ACHN (cell line): ENCODE results near the gene MLN.

ENCODE experiments used
- DNase-seq: peaks from one replicate; pipeline ENCODE4 v3.0.0-alpha.2; 2015
- in situ Hi-C: cut with HindIII; loops from 2 replicates; pipeline ENCODE4 v1.10.0; 2017; ENCODE audit warnings: low sequenced_read_pairs, low pct_ligation_motif_present, low pct_unique_long_range_greater_than_20kb

Gene MLN

DNA sequence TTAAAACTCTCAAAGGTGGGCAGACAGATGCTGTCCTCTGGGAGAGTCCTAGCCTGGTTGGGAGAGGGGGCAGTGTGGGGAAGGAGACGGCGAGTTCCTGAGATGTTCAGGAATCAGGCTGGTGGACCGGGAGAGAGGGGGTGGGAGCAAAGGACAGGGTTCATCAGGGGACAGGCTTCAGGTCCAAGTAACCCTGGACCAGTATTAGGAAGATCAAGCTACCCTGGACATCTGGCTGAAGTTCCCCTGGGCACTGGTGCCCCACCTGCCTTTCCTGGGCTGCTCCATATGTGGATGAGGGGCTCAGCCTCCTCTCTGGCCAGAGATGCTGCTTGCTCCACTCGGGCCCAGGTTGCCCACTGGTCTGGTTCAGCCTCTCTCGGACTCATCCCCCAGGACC lies 56.0 kb downstream of the MLN start:
- in situ Hi-C loops = no loop called here
- DNase-seq = no peak

DNA sequence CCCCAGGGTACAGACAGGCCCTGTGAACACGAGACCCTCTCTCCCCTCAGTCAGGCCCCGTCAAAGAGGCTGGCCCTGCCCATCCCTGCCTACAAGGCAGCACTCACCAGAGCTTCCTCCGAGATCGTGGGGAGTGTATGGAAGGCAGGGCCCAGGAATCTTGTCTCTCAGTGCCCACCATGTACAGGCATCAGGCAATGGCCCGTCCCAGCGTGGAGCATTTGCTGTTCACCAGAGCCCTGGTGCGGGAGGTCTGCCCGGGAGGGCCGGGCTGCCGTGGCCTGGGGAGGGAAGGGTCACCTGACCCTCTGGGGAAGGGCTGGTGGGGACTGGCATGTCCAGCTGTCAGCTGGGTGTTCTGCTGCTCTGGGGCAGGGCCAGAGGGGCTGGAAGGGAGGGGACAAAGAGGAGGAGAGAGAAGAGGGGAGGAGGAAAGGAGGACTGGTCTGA lies 57.1 kb downstream of the MLN start, which contains the start of gene IP6K3:
Gene IP6K3 (minus strand): TSS at position 255 of the 450 bp plus-strand sequence. CDS start 11,429 bp downstream, outside the sequence.
- in situ Hi-C loops = no loop called here

DNA sequence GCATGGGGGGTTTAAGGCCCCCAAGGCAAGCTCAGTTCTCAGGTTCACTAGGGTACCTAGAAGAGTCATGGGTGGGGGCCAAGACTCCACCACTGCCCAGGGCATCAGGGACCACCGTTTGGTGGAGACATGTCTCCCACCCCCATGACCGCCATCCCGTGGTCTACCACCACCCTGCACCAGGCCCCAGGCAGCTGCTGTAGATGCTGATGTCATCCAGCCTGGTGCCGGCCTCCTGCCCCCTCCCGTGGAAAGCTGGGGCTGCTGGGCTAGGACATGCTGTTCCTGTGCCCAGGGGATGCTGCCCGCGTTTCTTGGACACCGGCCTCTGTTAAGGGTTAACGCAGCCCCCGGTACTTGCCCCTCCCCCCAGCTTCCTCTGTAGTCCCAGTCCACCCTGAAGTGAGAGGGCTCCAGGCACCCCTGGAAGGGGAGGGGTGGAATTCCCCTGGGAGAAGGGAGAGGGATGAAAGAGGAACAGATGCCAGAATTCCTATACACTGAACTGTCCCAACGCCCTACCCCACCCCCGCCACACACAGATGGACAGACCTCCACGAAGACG lies 57.7 kb downstream of the MLN start:
- DNase-seq = peak; percentile 26
- in situ Hi-C loops = no loop called here

More for the DNA sequence above, 57.1 kb downstream of the MLN start, which contains the start of gene IP6K3:
- DNase-seq = no peak

DNA sequence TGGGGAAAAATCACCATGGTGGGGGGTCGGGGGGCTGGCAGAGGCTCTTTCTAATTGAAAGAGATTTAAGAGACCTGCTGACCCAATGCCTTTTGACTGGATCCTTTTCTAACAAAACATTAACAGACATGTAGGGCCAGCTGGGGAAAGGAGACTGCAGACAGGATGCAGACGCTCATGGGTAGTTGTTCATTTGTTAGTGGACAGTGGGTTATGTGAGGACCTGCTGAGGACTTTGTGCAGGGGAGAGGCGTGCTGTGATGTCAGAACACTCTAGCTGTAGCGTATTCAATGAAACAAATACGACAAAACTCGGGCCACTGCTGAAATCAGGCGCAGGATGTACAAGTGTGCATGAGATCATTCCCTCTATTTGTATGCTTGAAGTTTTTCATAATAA lies 58.3 kb downstream of the MLN start:
- in situ Hi-C loops = no loop called here
- peak; percentile 31 for DNase-seq

DNA sequence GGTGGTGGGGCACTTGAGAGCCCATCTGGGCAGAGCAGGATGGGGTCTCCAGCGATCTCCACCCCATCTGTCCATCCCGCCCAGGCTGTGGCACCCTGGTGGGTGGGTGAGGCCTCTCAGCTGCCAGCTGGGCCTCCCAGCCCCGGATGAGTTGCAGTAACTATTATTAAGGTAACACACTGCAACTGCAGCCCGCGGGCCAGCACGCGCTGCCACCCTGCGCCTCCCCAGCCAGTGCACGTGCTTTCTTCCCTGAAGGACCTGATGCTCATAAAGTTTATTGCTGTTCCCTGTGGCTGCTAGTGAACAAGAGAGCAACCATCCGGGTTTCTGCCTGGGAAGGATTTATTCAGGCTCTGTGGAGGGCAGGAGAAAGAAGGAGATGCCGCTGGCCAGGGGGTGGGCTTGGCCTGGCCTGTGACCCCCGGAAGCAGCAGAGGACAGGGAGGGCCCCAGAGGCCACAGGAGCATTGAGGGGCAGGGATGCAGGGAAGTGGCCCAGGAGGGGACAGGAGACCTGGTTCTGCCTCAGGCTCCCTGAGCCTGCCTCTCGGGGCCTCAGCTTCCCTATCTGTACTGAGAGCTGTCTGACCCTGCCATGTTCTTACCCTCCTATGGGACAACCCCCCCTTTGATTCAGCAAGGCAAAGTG lies 58.8 kb downstream of the MLN start:
- in situ Hi-C loops = no loop called here
- no peak for DNase-seq
